Measurements from ENCODE around the gene UGCG. TPM values are rescaled to one million over a fixed set of nuclear protein-coding genes. Genes with fewer than 3 reads are reported as not detected.

Gene UGCG
- total and polyA plus RNA-seq, 10 of the 15 experiments (the other 5 are each of a cell fraction or from before 2014, with no cell fraction given), result 21.7 to 96.6 (median 48.9) TPM

DNA sequence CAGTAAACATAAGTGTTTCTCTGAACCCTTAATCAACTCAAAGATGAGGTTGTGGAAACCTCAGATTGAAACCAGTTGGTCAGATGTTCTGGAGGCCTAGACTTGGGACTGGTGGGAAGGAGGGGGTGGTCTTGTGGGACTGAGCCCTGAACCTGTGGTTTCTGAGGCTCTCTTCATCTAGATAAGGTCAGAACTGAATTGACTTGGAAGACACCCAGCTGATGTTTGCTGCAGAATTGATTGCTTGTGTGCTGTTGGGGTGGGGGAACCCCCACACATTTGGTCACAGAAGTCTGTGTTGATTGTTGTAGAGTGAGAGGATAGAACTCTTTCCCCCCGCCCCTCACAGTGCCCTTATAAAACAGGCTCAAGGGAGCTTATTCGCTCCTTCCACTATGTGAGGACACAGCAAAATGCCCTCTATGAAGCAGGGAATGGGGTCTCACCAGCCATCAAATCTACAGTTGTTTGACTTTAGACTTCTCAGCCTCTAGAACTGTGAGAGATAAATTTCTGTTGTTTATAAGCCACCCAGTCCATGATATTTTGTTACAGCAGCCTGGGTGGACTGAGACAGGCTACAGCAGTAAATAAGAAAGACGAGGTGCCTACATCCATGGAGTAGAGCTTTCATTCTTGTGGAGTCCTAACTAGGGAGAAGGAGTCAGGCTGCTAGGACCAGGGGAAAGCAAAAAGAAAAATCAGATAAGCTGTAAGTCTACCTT is 25.7 kb upstream of the UGCG start (continued):
- TF ChIP-seq, protein P1, sequence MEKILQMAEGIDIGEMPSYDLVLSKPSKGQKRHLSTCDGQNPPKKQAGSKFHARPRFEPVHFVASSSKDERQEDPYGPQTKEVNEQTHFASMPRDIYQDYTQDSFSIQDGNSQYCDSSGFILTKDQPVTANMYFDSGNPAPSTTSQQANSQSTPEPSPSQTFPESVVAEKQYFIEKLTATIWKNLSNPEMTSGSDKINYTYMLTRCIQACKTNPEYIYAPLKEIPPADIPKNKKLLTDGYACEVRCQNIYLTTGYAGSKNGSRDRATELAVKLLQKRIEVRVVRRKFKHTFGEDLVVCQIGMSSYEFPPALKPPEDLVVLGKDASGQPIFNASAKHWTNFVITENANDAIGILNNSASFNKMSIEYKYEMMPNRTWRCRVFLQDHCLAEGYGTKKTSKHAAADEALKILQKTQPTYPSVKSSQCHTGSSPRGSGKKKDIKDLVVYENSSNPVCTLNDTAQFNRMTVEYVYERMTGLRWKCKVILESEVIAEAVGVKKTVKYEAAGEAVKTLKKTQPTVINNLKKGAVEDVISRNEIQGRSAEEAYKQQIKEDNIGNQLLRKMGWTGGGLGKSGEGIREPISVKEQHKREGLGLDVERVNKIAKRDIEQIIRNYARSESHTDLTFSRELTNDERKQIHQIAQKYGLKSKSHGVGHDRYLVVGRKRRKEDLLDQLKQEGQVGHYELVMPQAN (conservative IDR thresholded peaks at IDR 0.05), result no peak
- TF ChIP-seq PML (IDR thresholded peaks at IDR 0.05; ENCODE audit: low read length) (no peak), MTA2 (IDR thresholded peaks at IDR 0.05; ENCODE audit: low read depth) (peak; percentile 34; the same call in 1 of the 2 replicates), BCL11A (IDR thresholded peaks at IDR 0.05; ENCODE audit: low read depth, low read length) (peak; percentile 64; the same call in 1 of the 2 replicates), KDM1A (IDR thresholded peaks at IDR 0.05; ENCODE audit: borderline replicate concordance) (no peak), NR2C2 (IDR thresholded peaks at IDR 0.05; ENCODE audit: borderline replicate concordance, control insufficient read depth, insufficient read length, low read depth) (no peak), FOXK2 (IDR thresholded peaks at IDR 0.05) (no peak), CHD1 (IDR thresholded peaks at IDR 0.05; ENCODE audit: low read depth, low read length) (no peak), SPI1 (IDR thresholded peaks at IDR 0.05; ENCODE audit: borderline replicate concordance, insufficient read depth, low read depth, low read length) (no peak), EED (IDR thresholded peaks at IDR 0.05; ENCODE audit: low read depth) (peak; percentile 55), ZNF24 (IDR thresholded peaks at IDR 0.05) (no peak), BMI1 (IDR thresholded peaks at IDR 0.05; ENCODE audit: borderline replicate concordance) (no peak), NBN (IDR thresholded peaks at IDR 0.05) (no peak), ZNF274 (IDR thresholded peaks at IDR 0.05; ENCODE audit: insufficient read depth, insufficient read length) (no peak), SMC3 (IDR thresholded peaks at IDR 0.05; ENCODE audit: borderline replicate concordance, low read length) (no peak), CBX5 (IDR thresholded peaks at IDR 0.05; ENCODE audit: low read depth) (no peak), PAX5 (IDR thresholded peaks at IDR 0.05; ENCODE audit: borderline replicate concordance, low read depth, low read length) (0 out of 2 replicates have a peak, but pooled peaks have one; percentile 22), CBX3 (IDR thresholded peaks at IDR 0.05; ENCODE audit: borderline replicate concordance, low read depth) (no peak), TARDBP (IDR thresholded peaks at IDR 0.05; ENCODE audit: borderline replicate concordance) (no peak), NFIC (IDR thresholded peaks at IDR 0.05; ENCODE audit: low read depth, low read length) (peak; percentile 73), ZSCAN29 (IDR thresholded peaks at IDR 0.05) (no peak)
- TF ChIP-seq, protein P2, sequence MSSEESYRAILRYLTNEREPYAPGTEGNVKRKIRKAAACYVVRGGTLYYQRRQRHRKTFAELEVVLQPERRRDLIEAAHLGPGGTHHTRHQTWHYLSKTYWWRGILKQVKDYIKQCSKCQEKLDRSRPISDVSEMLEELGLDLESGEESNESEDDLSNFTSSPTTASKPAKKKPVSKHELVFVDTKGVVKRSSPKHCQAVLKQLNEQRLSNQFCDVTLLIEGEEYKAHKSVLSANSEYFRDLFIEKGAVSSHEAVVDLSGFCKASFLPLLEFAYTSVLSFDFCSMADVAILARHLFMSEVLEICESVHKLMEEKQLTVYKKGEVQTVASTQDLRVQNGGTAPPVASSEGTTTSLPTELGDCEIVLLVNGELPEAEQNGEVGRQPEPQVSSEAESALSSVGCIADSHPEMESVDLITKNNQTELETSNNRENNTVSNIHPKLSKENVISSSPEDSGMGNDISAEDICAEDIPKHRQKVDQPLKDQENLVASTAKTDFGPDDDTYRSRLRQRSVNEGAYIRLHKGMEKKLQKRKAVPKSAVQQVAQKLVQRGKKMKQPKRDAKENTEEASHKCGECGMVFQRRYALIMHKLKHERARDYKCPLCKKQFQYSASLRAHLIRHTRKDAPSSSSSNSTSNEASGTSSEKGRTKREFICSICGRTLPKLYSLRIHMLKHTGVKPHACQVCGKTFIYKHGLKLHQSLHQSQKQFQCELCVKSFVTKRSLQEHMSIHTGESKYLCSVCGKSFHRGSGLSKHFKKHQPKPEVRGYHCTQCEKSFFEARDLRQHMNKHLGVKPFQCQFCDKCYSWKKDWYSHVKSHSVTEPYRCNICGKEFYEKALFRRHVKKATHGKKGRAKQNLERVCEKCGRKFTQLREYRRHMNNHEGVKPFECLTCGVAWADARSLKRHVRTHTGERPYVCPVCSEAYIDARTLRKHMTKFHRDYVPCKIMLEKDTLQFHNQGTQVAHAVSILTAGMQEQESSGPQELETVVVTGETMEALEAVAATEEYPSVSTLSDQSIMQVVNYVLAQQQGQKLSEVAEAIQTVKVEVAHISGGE (CRISPR knock-in tag; IDR thresholded peaks at IDR 0.05), result no peak
- TF ChIP-seq, protein P3, sequence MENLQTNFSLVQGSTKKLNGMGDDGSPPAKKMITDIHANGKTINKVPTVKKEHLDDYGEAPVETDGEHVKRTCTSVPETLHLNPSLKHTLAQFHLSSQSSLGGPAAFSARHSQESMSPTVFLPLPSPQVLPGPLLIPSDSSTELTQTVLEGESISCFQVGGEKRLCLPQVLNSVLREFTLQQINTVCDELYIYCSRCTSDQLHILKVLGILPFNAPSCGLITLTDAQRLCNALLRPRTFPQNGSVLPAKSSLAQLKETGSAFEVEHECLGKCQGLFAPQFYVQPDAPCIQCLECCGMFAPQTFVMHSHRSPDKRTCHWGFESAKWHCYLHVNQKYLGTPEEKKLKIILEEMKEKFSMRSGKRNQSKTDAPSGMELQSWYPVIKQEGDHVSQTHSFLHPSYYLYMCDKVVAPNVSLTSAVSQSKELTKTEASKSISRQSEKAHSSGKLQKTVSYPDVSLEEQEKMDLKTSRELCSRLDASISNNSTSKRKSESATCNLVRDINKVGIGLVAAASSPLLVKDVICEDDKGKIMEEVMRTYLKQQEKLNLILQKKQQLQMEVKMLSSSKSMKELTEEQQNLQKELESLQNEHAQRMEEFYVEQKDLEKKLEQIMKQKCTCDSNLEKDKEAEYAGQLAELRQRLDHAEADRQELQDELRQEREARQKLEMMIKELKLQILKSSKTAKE (IDR thresholded peaks at IDR 0.05; ENCODE audit: low read depth, poor library complexity, severe bottlenecking), result no peak

Measured in GM12878 (cell line).